Measurements from ENCODE around the gene ESRRA. TPM values are rescaled to one million over a fixed set of nuclear protein-coding genes. Genes with fewer than 3 reads are reported as not detected.

Gene ESRRA
- total and polyA plus RNA-seq, 2 of the 13 experiments (the other 11 are each of a cell fraction or from before 2014, with no cell fraction given), result 18.1 to 36.3 TPM

DNA sequence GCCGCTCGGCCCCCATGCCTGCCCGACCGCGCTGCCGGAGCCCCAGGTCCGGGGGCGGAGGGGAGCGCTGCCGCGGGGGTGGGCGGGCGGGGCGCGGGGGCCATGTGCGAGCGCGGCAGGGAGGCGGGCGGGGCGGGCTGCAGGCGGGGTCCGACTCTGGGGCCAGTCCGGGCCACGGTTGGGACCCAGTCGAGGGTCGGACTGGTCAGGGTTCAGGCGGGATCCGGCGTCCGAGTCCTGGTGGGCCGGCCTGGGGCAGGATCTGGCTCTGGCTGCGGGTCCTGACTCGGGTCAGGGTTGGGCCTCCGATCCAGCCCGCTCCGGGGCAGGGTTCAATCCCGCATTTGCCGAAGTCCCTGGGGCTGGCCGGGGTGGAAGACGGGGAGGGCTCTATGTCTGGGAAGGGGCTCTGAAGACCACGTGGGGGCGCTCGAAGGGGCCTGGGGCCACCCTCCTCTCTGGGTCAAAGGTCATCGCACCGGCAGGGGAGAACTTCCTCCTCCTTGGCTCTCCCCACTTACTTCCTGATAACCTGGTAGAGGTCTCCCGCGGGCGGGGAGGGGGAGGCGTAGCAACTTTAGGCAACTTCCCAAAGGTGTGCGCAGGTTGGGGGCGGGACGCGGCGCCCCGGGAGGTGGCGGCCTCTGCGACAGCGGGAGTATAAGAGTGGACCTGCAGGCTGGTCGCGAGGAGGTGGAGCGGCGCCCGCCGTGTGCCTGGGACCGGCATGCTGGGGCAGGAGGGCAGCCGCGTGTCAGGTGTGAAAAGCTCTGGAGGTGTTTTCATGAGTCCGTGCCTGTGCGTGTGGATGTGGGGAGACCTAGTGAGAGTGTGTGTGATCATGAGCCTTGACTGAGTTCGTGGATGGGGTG lies 603 bp downstream of the ESRRA start (continued):
- TF ChIP-seq ZSCAN25 (CRISPR knock-in tag; IDR thresholded peaks at IDR 0.05), result peak; percentile 82
- TF ChIP-seq, protein P1, sequence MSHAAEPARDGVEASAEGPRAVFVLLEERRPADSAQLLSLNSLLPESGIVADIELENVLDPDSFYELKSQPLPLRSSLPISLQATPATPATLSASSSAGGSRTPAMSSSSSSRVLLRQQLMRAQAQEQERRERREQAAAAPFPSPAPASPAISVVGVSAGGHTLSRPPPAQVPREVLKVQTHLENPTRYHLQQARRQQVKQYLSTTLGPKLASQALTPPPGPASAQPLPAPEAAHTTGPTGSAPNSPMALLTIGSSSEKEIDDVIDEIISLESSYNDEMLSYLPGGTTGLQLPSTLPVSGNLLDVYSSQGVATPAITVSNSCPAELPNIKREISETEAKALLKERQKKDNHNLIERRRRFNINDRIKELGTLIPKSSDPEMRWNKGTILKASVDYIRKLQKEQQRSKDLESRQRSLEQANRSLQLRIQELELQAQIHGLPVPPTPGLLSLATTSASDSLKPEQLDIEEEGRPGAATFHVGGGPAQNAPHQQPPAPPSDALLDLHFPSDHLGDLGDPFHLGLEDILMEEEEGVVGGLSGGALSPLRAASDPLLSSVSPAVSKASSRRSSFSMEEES (CRISPR knock-in tag; IDR thresholded peaks at IDR 0.05), result no peak
- TF ChIP-seq, protein P2, sequence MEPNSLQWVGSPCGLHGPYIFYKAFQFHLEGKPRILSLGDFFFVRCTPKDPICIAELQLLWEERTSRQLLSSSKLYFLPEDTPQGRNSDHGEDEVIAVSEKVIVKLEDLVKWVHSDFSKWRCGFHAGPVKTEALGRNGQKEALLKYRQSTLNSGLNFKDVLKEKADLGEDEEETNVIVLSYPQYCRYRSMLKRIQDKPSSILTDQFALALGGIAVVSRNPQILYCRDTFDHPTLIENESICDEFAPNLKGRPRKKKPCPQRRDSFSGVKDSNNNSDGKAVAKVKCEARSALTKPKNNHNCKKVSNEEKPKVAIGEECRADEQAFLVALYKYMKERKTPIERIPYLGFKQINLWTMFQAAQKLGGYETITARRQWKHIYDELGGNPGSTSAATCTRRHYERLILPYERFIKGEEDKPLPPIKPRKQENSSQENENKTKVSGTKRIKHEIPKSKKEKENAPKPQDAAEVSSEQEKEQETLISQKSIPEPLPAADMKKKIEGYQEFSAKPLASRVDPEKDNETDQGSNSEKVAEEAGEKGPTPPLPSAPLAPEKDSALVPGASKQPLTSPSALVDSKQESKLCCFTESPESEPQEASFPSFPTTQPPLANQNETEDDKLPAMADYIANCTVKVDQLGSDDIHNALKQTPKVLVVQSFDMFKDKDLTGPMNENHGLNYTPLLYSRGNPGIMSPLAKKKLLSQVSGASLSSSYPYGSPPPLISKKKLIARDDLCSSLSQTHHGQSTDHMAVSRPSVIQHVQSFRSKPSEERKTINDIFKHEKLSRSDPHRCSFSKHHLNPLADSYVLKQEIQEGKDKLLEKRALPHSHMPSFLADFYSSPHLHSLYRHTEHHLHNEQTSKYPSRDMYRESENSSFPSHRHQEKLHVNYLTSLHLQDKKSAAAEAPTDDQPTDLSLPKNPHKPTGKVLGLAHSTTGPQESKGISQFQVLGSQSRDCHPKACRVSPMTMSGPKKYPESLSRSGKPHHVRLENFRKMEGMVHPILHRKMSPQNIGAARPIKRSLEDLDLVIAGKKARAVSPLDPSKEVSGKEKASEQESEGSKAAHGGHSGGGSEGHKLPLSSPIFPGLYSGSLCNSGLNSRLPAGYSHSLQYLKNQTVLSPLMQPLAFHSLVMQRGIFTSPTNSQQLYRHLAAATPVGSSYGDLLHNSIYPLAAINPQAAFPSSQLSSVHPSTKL (CRISPR knock-in tag; IDR thresholded peaks at IDR 0.05), result 0 out of 2 replicates have a peak, but pooled peaks have one; percentile 33
- TF ChIP-seq GATAD2A (CRISPR knock-in tag; IDR thresholded peaks at IDR 0.05), result peak; percentile 70
- TF ChIP-seq ZNF644 (CRISPR knock-in tag; IDR thresholded peaks at IDR 0.05; ENCODE audit: low read depth), result no peak
- TF ChIP-seq ZEB1 (IDR thresholded peaks at IDR 0.05; ENCODE audit: insufficient replicate concordance, low read depth), result peak; percentile 71
- TF ChIP-seq RARA (CRISPR knock-in tag; IDR thresholded peaks at IDR 0.05), result peak; percentile 18; the same call in 1 of the 2 replicates
- peak; percentile 79; the same call in 1 of the 2 replicates for TF ChIP-seq GZF1 (CRISPR knock-in tag; IDR thresholded peaks at IDR 0.05)
- TF ChIP-seq ZNF432 (CRISPR knock-in tag; IDR thresholded peaks at IDR 0.05; ENCODE audit: borderline replicate concordance), result no peak
- TF ChIP-seq BRCA1 (CRISPR knock-in tag; IDR thresholded peaks at IDR 0.05), result no peak
- peak; percentile 73 for TF ChIP-seq ZBTB7B (CRISPR knock-in tag; IDR thresholded peaks at IDR 0.05)
- TF ChIP-seq ZNF292 (CRISPR knock-in tag; IDR thresholded peaks at IDR 0.05; ENCODE audit: borderline replicate concordance, low read depth), result peak; percentile 47; the same call in 1 of the 2 replicates
- TF ChIP-seq, protein P3, sequence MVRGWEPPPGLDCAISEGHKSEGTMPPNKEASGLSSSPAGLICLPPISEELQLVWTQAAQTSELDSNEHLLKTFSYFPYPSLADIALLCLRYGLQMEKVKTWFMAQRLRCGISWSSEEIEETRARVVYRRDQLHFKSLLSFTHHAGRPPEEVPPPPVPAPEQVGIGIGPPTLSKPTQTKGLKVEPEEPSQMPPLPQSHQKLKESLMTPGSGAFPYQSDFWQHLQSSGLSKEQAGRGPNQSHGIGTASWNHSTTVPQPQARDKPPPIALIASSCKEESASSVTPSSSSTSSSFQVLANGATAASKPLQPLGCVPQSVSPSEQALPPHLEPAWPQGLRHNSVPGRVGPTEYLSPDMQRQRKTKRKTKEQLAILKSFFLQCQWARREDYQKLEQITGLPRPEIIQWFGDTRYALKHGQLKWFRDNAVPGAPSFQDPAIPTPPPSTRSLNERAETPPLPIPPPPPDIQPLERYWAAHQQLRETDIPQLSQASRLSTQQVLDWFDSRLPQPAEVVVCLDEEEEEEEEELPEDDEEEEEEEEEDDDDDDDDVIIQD (CRISPR knock-in tag; IDR thresholded peaks at IDR 0.05; ENCODE audit: low read depth), result 0 out of 2 replicates have a peak, but pooled peaks have one; percentile 8
- TF ChIP-seq, protein P4, sequence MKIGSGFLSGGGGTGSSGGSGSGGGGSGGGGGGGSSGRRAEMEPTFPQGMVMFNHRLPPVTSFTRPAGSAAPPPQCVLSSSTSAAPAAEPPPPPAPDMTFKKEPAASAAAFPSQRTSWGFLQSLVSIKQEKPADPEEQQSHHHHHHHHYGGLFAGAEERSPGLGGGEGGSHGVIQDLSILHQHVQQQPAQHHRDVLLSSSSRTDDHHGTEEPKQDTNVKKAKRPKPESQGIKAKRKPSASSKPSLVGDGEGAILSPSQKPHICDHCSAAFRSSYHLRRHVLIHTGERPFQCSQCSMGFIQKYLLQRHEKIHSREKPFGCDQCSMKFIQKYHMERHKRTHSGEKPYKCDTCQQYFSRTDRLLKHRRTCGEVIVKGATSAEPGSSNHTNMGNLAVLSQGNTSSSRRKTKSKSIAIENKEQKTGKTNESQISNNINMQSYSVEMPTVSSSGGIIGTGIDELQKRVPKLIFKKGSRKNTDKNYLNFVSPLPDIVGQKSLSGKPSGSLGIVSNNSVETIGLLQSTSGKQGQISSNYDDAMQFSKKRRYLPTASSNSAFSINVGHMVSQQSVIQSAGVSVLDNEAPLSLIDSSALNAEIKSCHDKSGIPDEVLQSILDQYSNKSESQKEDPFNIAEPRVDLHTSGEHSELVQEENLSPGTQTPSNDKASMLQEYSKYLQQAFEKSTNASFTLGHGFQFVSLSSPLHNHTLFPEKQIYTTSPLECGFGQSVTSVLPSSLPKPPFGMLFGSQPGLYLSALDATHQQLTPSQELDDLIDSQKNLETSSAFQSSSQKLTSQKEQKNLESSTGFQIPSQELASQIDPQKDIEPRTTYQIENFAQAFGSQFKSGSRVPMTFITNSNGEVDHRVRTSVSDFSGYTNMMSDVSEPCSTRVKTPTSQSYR (CRISPR knock-in tag; IDR thresholded peaks at IDR 0.05; ENCODE audit: borderline replicate concordance), result 0 out of 2 replicates have a peak, but pooled peaks have one; percentile 21
- peak; percentile 30 for TF ChIP-seq CBX1 (IDR thresholded peaks at IDR 0.05; ENCODE audit: low read depth)
- TF ChIP-seq POGZ (CRISPR knock-in tag; IDR thresholded peaks at IDR 0.05), result peak; percentile 38; the same call in 1 of the 2 replicates
